Vein endothelial cell (primary cell): Measurements from ENCODE around the gene SLC7A7. TPM values are rescaled to one million over a fixed set of nuclear protein-coding genes. Genes with fewer than 3 reads are reported as not detected.

Source experiments
- small RNA-seq: library from RNA; depleted of rRNA; stranded (forward); fragments of <200 nt; gene quantifications from one replicate; pipeline ENCODE3, GENCODE V24; 2012
- total RNA-seq: library from RNA; depleted of rRNA; stranded (reverse); fragments of >200 nt; gene quantifications from 2 replicates; pipeline ENCODE4 v1.2.3, GENCODE V29; 2012

Gene SLC7A7
- total RNA-seq: 6.9 and 11.4 TPM in 2 replicates

DNA sequence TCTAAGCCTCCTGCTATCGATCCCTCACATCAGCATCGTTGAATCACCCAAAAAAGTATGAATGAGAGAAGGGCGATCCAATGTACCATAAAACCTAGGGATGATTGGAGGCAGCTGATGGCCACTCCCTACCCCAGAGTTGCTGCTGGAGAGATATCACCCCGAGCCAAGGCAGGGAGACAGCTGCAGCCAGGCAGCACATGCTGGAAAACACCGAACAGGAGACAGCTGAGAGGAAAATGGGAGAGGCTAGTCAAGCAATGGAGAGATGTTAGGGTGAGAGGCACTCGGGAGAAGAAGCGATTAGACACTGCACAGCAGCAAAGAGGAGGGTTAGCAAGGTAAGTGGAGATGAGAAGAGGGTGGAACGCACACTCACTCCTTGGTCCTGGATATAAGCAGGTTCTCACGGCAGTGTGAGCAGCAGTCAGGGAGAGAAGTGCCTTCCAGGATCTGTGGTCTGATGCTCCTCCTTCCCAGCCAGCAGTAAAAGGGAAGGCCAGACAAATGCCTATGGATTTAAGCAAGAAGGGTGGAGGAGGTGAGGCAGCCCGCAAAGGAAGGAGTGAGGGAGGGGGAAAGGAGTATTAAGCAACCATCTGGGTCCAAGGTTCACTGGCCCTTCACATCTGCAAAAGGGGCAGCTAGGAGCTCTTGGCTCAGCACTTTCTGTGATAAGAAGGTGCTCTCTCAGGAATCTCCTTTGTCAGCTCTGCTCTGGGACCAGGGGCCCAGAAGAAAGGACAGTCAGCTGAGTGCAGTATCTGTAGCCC is at the start of gene SLC7A7:
Gene SLC7A7 (minus strand): TSS at position 495 of the 773 bp plus-strand sequence. CDS start 2,037 bp downstream, outside the sequence.

DNA sequence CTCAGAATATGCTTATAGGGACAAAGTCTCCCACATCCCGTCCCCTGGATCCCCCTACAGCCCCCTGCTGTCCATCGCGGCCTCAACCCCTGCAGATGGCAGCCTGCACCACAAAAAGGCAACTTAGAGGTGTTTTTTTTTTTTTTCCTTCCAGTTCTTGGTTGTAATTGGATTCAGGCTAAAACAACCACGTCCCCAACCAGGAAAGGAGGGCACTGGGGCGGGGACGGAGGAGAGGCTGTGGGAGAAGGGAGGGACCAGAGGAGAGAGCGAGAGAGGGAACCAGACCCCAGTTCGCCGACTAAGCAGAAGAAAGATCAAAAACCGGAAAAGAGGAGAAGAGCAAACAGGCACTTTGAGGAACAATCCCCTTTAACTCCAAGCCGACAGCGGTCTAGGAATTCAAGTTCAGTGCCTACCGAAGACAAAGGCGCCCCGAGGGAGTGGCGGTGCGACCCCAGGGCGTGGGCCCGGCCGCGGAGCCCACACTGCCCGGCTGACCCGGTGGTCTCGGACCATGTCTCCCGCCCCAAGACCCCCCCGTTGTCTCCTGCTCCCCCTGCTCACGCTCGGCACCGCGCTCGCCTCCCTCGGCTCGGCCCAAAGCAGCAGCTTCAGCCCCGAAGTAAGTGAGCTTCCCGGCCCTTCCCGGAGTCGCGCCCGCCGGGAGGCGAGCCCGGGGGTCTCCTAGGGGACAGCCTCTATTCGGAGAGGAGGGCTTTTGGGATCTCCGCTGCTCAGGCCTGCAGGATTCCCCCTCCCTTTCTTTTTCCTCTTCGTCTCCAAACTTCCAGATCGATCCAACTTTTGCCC is 21.3 kb upstream of the SLC7A7 start, which contains the start of gene MMP14:
Gene MMP14 (plus strand): TSS at position 285 of the 813 bp plus-strand sequence. CDS start 233 bp downstream, at position 518.

DNA sequence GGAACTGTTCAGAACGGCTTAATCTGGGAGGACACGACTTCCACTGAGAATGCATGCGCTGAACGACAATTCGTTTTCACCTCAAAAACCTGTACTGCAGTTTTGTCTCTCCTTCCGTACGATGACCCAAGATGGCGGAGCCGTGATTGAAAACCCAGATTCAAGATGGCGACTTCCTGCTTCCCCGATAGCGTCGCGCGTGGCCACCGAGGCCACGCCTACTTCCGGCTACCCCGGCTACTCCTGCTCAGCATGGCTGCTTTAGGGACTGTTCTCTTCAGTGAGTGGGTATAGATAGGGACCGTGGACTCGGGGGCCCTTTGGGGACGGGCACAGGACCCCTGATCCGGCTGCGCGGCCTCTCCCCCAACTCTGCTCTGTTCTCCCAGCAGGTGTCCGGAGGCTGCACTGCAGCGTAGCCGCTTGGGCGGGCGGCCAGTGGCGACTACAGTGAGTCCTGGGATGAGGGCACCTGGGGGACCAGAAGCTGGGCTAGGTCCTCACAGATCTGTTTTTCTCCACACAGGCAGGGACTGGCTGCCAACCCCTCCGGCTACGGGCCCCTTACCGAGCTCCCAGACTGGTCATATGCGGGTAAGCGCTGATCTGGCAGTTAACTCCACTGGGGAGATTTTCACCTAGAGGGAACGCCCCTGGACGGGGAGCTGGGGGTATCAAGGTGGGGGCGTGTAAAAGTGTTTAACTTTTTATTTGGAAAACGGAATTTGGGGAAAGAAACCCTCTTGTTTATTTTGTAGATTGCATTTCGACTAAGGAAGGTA is 14.6 kb upstream of the SLC7A7 start, which contains the start of gene MRPL52:
Gene MRPL52 (plus strand): TSS at position 227 of the 782 bp plus-strand sequence. CDS start 26 bp downstream, at position 253.

DNA sequence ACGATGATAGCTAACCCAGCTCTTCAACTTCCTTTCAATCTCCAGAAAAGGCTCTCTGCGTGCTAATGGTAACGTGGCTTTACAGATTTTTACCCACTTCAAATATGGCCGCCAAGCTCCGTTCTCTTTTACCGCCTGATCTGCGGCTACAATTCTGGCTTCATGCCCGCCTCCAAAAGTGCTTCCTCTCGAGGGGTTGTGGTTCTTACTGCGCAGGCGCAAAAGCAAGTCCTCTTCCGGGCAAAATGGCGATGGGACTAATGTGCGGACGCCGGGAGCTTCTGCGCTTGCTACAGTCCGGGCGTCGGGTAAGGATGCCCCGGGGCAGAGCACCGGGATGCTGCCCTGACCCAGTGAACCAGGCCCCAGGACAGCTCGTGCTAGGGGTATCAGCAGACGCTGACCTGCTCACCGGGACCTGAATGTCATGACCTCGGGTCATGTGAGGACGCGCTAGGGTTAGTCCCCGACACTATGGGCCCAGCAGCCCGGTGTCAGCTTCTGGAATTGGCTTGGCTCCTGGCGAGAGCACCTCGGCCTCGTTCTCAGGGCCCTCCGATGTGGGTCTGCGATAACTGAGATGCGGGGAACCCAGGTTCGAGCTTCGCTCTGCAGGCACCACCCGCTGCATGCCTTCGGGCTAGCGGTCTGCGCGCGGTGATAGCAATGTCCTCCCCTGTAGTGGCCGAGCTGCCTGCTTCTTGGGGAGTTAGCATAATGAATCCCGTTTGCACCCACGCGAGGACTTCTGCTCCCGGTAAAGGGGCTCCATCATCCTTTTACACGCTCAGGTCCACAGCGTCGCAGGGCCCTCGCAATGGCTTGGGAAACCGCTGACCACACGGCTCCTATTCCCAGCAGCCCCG is 48.5 kb downstream of the SLC7A7 start, which contains the start of gene OXA1L:
Gene OXA1L (plus strand): TSS at position 232 of the 866 bp plus-strand sequence. CDS start 14 bp downstream, at position 246.

Small RNAs within 50 kb of the gene (small RNA-seq; reads per million reads assigned to genes)
- gene RF00019 (not detected), gene RF00588 (not detected)

Other genes starting within 250 kb of the SLC7A7 start
- gene DAD1, start 226.2 kb downstream of the SLC7A7 start, total RNA-seq: 416 and 457 TPM in 2 replicates
- 9.8 and 14.6 TPM in 2 replicates for gene ABHD4, start 217.1 kb downstream of the SLC7A7 start, total RNA-seq
- gene OR6J1, start 171.1 kb downstream of the SLC7A7 start, total RNA-seq: not detected in 2 replicates
- 84.1 and 96.4 TPM in 2 replicates for gene OXA1L, start 48.7 kb downstream of the SLC7A7 start, total RNA-seq
- 40.8 and 120 TPM in 2 replicates for gene MRPL52, start 14.5 kb upstream of the SLC7A7 start, total RNA-seq
- gene MMP14, start 21.1 kb upstream of the SLC7A7 start, total RNA-seq: 268 and 400 TPM in 2 replicates
- 116 and 127 TPM in 2 replicates for gene LRP10, start 56.3 kb upstream of the SLC7A7 start, total RNA-seq
- gene REM2, start 67.8 kb upstream of the SLC7A7 start, total RNA-seq: not detected in 2 replicates
- 61.1 and 90.1 TPM in 2 replicates for gene RBM23, start 103.7 kb upstream of the SLC7A7 start, total RNA-seq
- 59.2 and 61.7 TPM in 2 replicates for gene PRMT5, start 113.9 kb upstream of the SLC7A7 start, total RNA-seq
- 46.7 and 60.8 TPM in 2 replicates for gene HAUS4, start 141.7 kb upstream of the SLC7A7 start, total RNA-seq
- 54.9 and 71.9 TPM in 2 replicates for gene AJUBA, start 167.1 kb upstream of the SLC7A7 start, total RNA-seq
- gene C14orf93, start 194.7 kb upstream of the SLC7A7 start, total RNA-seq: 5.8 and 6.2 TPM in 2 replicates
- 184 and 233 TPM in 2 replicates for gene PSMB5, start 219.5 kb upstream of the SLC7A7 start, total RNA-seq
- gene PSMB11, start 226.8 kb upstream of the SLC7A7 start, total RNA-seq: not detected in 2 replicates
- 10.8 and 18.9 TPM in 2 replicates for gene CDH24, start 242.1 kb upstream of the SLC7A7 start, total RNA-seq